HEK293T (cell line): ENCODE measurements around the gene MXRA7.

Experiments used
- CTCF ChIA-PET: fragments of 350-600 bp; formaldehyde crosslinking; extraction: SDS; loops from one replicate; lab custom pipeline; 2021; ENCODE audit warnings: antibody characterized with exemption, inconsistent platforms; lab: Yijun Ruan, JAX
- POLR2A ChIA-PET: fragments of 350-600 bp; formaldehyde crosslinking; extraction: SDS; loops from one replicate; lab custom pipeline; 2020; ENCODE audit warnings: antibody characterized with exemption, inconsistent platforms; lab: Yijun Ruan, JAX
- DNase-seq: peaks from one replicate; pipeline ENCODE4 v3.0.0; 2012; ENCODE audit warnings: mixed read lengths; ENCODE audit errors: extremely low spot score
- ARNT ChIP-seq: fragments of 450-650 bp; IDR thresholded peaks from 2 replicates; pipeline ENCODE4 v1.6.1; 2017; ENCODE audit warnings: mild to moderate bottlenecking
- BHLHE40 ChIP-seq: fragments of 450-650 bp; IDR thresholded peaks from 2 replicates; pipeline ENCODE4 v1.6.1; 2016; ENCODE audit warnings: mild to moderate bottlenecking, moderate library complexity, borderline replicate concordance
- CTBP1 ChIP-seq: fragments of 450-650 bp; IDR thresholded peaks from 2 replicates; pipeline ENCODE4 v1.6.1; 2016; ENCODE audit warnings: borderline replicate concordance
- ELF4 ChIP-seq: fragments of 450-650 bp; IDR thresholded peaks from 2 replicates; pipeline ENCODE4 v1.6.1; 2017; ENCODE audit warnings: antibody characterized with exemption
- FOXA1 ChIP-seq: fragments of 450-650 bp; IDR thresholded peaks from 2 replicates; pipeline ENCODE4 v1.6.1; 2016; ENCODE audit warnings: mild to moderate bottlenecking
- FOXK2 ChIP-seq: fragments of 450-650 bp; IDR thresholded peaks from 2 replicates; pipeline ENCODE4 v1.6.1; 2016; ENCODE audit warnings: mild to moderate bottlenecking
- FOXM1 ChIP-seq: fragments of 450-650 bp; IDR thresholded peaks from 2 replicates; pipeline ENCODE4 v1.6.1; 2017; ENCODE audit warnings: mild to moderate bottlenecking, borderline replicate concordance
- HDGF ChIP-seq: fragments of 450-650 bp; IDR thresholded peaks from 2 replicates; pipeline ENCODE4 v1.6.1; 2017; ENCODE audit warnings: antibody characterized with exemption, borderline replicate concordance
- L3MBTL2 ChIP-seq: fragments of 450-650 bp; conservative IDR thresholded peaks from 2 replicates; pipeline ENCODE4 v1.6.1; 2016; ENCODE audit warnings: mild to moderate bottlenecking
- LEF1 ChIP-seq: fragments of 450-650 bp; IDR thresholded peaks from 2 replicates; pipeline ENCODE4 v1.6.1; 2017; ENCODE audit warnings: mild to moderate bottlenecking, borderline replicate concordance
- NFRKB ChIP-seq: fragments of 450-650 bp; IDR thresholded peaks from 2 replicates; pipeline ENCODE4 v1.6.1; 2016; ENCODE audit warnings: mild to moderate bottlenecking, moderate library complexity
- SP1 ChIP-seq: fragments of 450-650 bp; IDR thresholded peaks from 2 replicates; pipeline ENCODE4 v1.6.1; 2017
- SUZ12 ChIP-seq: fragments of 450-650 bp; IDR thresholded peaks from 2 replicates; pipeline ENCODE4 v1.6.1; 2016; ENCODE audit warnings: mild to moderate bottlenecking
- TARDBP ChIP-seq: fragments of 450-650 bp; IDR thresholded peaks from 2 replicates; pipeline ENCODE4 v1.6.1; 2016
- ZNF384 ChIP-seq: fragments of 450-650 bp; IDR thresholded peaks from 2 replicates; pipeline ENCODE4 v1.6.1; 2016
- TF ChIP-seq, protein P1 (sequence below): fragments of 450-650 bp; IDR thresholded peaks from 2 replicates; pipeline ENCODE4 v1.6.1; 2016

Gene MXRA7

GRCh38 chr17:76683921-76684745 is 26.6 kb downstream of the MXRA7 start:
- no peak for TF ChIP-seq FOXK2
- TF ChIP-seq TARDBP: no peak
- no peak for TF ChIP-seq NFRKB
- TF ChIP-seq FOXA1: no peak
- no peak for TF ChIP-seq ARNT
- TF ChIP-seq SUZ12: no peak
- no peak for TF ChIP-seq HDGF
- TF ChIP-seq, protein P1, sequence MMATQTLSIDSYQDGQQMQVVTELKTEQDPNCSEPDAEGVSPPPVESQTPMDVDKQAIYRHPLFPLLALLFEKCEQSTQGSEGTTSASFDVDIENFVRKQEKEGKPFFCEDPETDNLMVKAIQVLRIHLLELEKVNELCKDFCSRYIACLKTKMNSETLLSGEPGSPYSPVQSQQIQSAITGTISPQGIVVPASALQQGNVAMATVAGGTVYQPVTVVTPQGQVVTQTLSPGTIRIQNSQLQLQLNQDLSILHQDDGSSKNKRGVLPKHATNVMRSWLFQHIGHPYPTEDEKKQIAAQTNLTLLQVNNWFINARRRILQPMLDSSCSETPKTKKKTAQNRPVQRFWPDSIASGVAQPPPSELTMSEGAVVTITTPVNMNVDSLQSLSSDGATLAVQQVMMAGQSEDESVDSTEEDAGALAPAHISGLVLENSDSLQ: no peak
- no peak for TF ChIP-seq BHLHE40
- TF ChIP-seq LEF1: no peak
- no peak for TF ChIP-seq FOXM1
- no peak for TF ChIP-seq ELF4
- TF ChIP-seq CTBP1: no peak
- no peak for TF ChIP-seq L3MBTL2
- no peak for TF ChIP-seq SP1
- TF ChIP-seq ZNF384: no peak
- CTCF ChIA-PET: interaction anchor here (0.7 to 1.7 kb wide), 2 partner anchors 27 to 30 kb away, joined by 4 to 7 read pairs; partner anchors contain the start of gene MXRA7
- POLR2A ChIA-PET: interaction anchor here (0.8 to 1.4 kb wide), 3 partner anchors 12 to 27 kb away, joined by 3 read pairs; no protein-coding TSS in a partner anchor
- DNase-seq: no peak

- TF ChIP-seq FOXK2 (no peak), BHLHE40 (no peak), SP1 (no peak)
- ChIA-PET POLR2A (interaction anchor here (0.8 kb wide), 1 partner anchor 11 kb away, joined by 3 read pairs; no protein-coding TSS in a partner anchor), CTCF (interaction anchor here (0.7 kb wide), 1 partner anchor 31 kb away, joined by 4 read pairs; no protein-coding TSS in a partner anchor)
- DNase-seq: no peak
Measured at GRCh38 chr17:76683011-76683755, 27.6 kb downstream of the MXRA7 start.

GRCh38 chr17:76682296-76682695 is 28.5 kb downstream of the MXRA7 start:
- DNase-seq: no peak
- CTCF ChIA-PET: interaction anchor here (0.9 to 2.4 kb wide), 11 partner anchors 9 to 158 kb away, joined by 3 to 25 read pairs (median 7); no protein-coding TSS in a partner anchor
- TF ChIP-seq SUZ12 (no peak), FOXA1 (no peak), HDGF (no peak), LEF1 (no peak), TARDBP (no peak), L3MBTL2 (no peak)
- POLR2A ChIA-PET: interaction anchor here (1.4 to 2.4 kb wide), 5 partner anchors 11 to 125 kb away, joined by 4 to 32 read pairs (median 5); no protein-coding TSS in a partner anchor

DNA sequence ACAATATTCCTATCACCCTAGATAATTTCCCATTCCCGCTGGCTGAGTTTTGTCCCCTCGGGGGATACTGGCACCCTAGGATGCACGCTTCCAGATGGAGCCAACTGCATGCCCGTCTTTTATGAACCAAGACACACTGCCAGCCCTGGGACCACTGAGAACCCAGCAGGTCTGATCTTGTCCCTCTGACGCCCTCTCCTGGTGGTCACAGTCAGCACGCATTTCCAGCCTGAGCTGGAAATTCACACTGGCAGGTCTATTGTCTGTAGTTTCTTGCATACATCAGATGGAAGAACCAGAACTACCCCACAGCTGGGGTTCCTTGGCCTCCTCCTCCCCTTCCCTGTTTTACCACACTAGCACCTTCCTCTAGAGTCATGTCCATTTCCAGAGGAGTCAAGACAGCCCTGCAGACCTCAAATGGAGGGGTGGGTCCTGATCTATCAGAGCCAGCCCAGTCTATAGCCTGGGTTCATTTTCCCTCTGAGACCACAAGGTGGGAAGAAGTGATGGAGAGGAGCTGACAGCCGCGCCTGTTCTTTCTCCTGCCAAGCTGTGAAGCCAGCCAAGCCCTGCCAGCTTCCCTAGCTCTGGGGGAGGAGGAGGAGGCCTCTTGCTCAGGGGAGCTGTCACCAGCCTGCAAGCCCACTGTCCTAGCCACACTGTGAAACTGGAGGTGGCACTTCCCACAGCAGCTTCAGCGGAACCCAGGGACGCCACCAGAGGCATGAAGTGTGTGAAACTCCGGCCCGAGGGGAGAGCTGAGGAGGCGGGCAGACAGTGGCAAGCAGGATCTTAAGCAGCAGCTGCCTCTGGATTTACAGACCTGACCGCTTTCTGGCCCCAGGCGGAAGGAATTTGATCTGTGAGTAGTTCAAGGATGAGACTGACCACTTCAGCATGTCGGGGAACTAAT is 29.3 kb downstream of the MXRA7 start:
- ChIA-PET CTCF (interaction anchor here (0.6 to 2.4 kb wide), 28 partner anchors 10 to 271 kb away, joined by 3 to 25 read pairs (median 4); partner anchors contain the start of gene MXRA7), POLR2A (interaction anchor here (0.6 to 2.4 kb wide), 9 partner anchors 9 to 124 kb away, joined by 3 to 32 read pairs (median 4); partner anchors contain the start of gene MXRA7)
- TF ChIP-seq ZNF384: no peak
- no peak for TF ChIP-seq FOXM1
- no peak for TF ChIP-seq LEF1
- no peak for TF ChIP-seq HDGF
- TF ChIP-seq SP1: no peak
- no peak for TF ChIP-seq L3MBTL2
- TF ChIP-seq NFRKB: no peak
- TF ChIP-seq CTBP1: no peak
- TF ChIP-seq FOXA1: no peak
- DNase-seq: peak; percentile 78

GRCh38 chr17:76679239-76679638 is 31.5 kb downstream of the MXRA7 start:
- ChIA-PET CTCF (no interaction called here), POLR2A (no interaction called here)

More at GRCh38 chr17:76679239-76679638, 31.5 kb downstream of the MXRA7 start:
- no peak for DNase-seq
- no peak for TF ChIP-seq FOXA1
- no peak for TF ChIP-seq TARDBP
- TF ChIP-seq ARNT: no peak
- no peak for TF ChIP-seq BHLHE40
- no peak for TF ChIP-seq NFRKB
- no peak for TF ChIP-seq FOXM1
- TF ChIP-seq LEF1: no peak
- TF ChIP-seq SUZ12: no peak
- no peak for TF ChIP-seq FOXK2
- TF ChIP-seq SP1: no peak
- no peak for TF ChIP-seq CTBP1
- TF ChIP-seq, protein P1: no peak
- no peak for TF ChIP-seq ELF4
